Endothelial cell of umbilical vein (primary cell): ENCODE data around the gene PRPF40B. TPM values are rescaled to one million over a fixed set of nuclear protein-coding genes. Genes with fewer than 3 reads are reported as not detected.

Experiments
- BruUV-seq: library from RNA; stranded (reverse); fragments of 400-500 nt; replicated peaks from 2 replicates; lab custom pipeline; 2021; lab: Mats Ljungman, UMichigan
- CTCF ChIA-PET: fragments of 300-600, 350-600 bp; sonication (Branson Sonifier 250); formaldehyde crosslinking; loops from one replicate; lab custom pipeline; 2021; ENCODE audit warnings: antibody characterized with exemption, inconsistent platforms; lab: Charles Lee
- POLR2A ChIA-PET: fragments of 300-600, 350-600 bp; sonication (Branson Sonifier 250); formaldehyde crosslinking; loops from one replicate; lab custom pipeline; 2021; ENCODE audit warnings: antibody characterized with exemption, inconsistent platforms; lab: Charles Lee
- DNase-seq: peaks from one replicate; pipeline ENCODE4 v3.0.0-alpha.2; 2011; ENCODE audit warnings: low read depth, low spot score
- FAIRE-seq: peaks from 2 replicates; lab custom pipeline; 2011; peaks lifted over from hg19 to GRCh38; lab: Jason Lieb, UNC
- H2AFZ ChIP-seq: 2 replicates; pipeline ENCODE4 v1.6.0; 2012; ENCODE audit warnings: low read depth, low read length, control low read depth, inconsistent platforms
- H3K27ac ChIP-seq: 2 replicates; pipeline ENCODE4 v1.5.1; 2011; ENCODE audit warnings: low read depth, mild to moderate bottlenecking, control low read depth, low read length, moderate library complexity; ENCODE audit not compliant: insufficient read depth
- H3K27me3 ChIP-seq, 2 experiments: 2 replicates each; pipeline versions ENCODE4 v1.6.0 to v1.6.1; 2011; ENCODE audit warnings: low read length in 2 of 2, mixed read lengths in 1 of 2; ENCODE audit not compliant: control insufficient read depth in 2 of 2, insufficient read depth in 2 of 2
- H3K36me3 ChIP-seq, 2 experiments: 2 replicates in 1 of 2; 3 replicates in 1 of 2; pipeline ENCODE4 v1.5.1; 2011; ENCODE audit warnings: low read length in 2 of 2, mild to moderate bottlenecking in 1 of 2, moderate library complexity in 1 of 2; ENCODE audit not compliant: control insufficient read depth in 2 of 2, insufficient read depth in 2 of 2; ENCODE audit errors: extremely low read depth in 1 of 2
- H3K4me1 ChIP-seq: 3 replicates; pipeline ENCODE4 v1.5.1; 2011; ENCODE audit warnings: mild to moderate bottlenecking, low read length; ENCODE audit not compliant: control insufficient read depth, insufficient read depth; ENCODE audit errors: extremely low read depth
- H3K4me2 ChIP-seq: 2 replicates; pipeline ENCODE4 v1.6.1; 2011; ENCODE audit warnings: low read length, control low read depth, mixed read lengths; ENCODE audit not compliant: insufficient read depth
- H3K4me3 ChIP-seq, 3 experiments: fragments of 200-600 bp in 1 of 3; sonication (generic), shearing (Covaris generic) in 1 of 3; replicated peaks in 1 of 3; 2 replicates each; pipeline ENCODE4 v1.5.1; 2011 to 2016; ENCODE audit warnings: control low read depth in 3 of 3, low read length in 3 of 3, mild to moderate bottlenecking in 2 of 3, inconsistent platforms in 1 of 3, low read depth in 1 of 3, moderate library complexity in 1 of 3; ENCODE audit not compliant: insufficient read depth in 1 of 3
- H3K79me2 ChIP-seq: 2 replicates; pipeline ENCODE4 v1.6.0; 2012; ENCODE audit warnings: low read length, inconsistent platforms; ENCODE audit not compliant: control insufficient read depth, insufficient read depth
- H3K9ac ChIP-seq: replicated peaks from 2 replicates; pipeline ENCODE3; 2011; ENCODE audit warnings: low read length, control low read depth; ENCODE audit not compliant: insufficient read depth; ENCODE audit errors: extremely low read depth
- H3K9me1 ChIP-seq: replicated peaks from 3 replicates; pipeline ENCODE4 v1.6.0; 2011; ENCODE audit warnings: mild to moderate bottlenecking, low read length; ENCODE audit not compliant: control insufficient read depth, insufficient read depth; ENCODE audit errors: extremely low read depth
- H3K9me3 ChIP-seq: replicated peaks from 2 replicates; pipeline ENCODE4 v1.5.1; 2012; ENCODE audit warnings: low read length, inconsistent platforms; ENCODE audit not compliant: control insufficient read depth, insufficient read depth
- H4K20me1 ChIP-seq: replicated peaks from 2 replicates; pipeline ENCODE3; 2011; ENCODE audit warnings: mild to moderate bottlenecking, low read length; ENCODE audit not compliant: control insufficient read depth, insufficient read depth; ENCODE audit errors: extremely low read depth
- CTCF ChIP-seq, 2 donors: IDR thresholded peaks; 1 replicate in 1 of 2; 2 replicates in 1 of 2; pipeline ENCODE4 v1.5.1; 2011; ENCODE audit warnings: low read length in 2 of 2, mild to moderate bottlenecking in 2 of 2, moderate library complexity in 2 of 2, control low read depth in 1 of 2, inconsistent platforms in 1 of 2, low read depth in 1 of 2; ENCODE audit not compliant: insufficient read depth in 1 of 2; ENCODE audit errors: extremely low read depth in 1 of 2
- EZH2 ChIP-seq: IDR thresholded peaks from 2 replicates; pipeline ENCODE4 v1.6.1; 2012; ENCODE audit warnings: borderline replicate concordance, low read depth, mild to moderate bottlenecking, moderate library complexity, low read length, inconsistent platforms; ENCODE audit not compliant: severe bottlenecking
- FOS ChIP-seq: IDR thresholded peaks from 2 replicates; pipeline ENCODE4 v1.6.1; 2011; ENCODE audit warnings: mild to moderate bottlenecking, low read length, moderate library complexity, borderline replicate concordance; ENCODE audit not compliant: insufficient read depth
- GATA2 ChIP-seq: IDR thresholded peaks from 2 replicates; pipeline ENCODE4 v1.7.0; 2011; ENCODE audit warnings: low read depth, mild to moderate bottlenecking, moderate library complexity, mixed read lengths, low read length; ENCODE audit not compliant: insufficient read length, insufficient read depth
- JUN ChIP-seq: IDR thresholded peaks from 2 replicates; pipeline ENCODE4 v1.6.1; 2011; ENCODE audit warnings: borderline replicate concordance, low read depth; ENCODE audit not compliant: insufficient read length, insufficient read depth
- MAX ChIP-seq: IDR thresholded peaks from 2 replicates; pipeline ENCODE4 v1.6.1; 2011; ENCODE audit not compliant: insufficient read depth, insufficient read length
- MYC ChIP-seq: IDR thresholded peaks from one replicate; pipeline ENCODE4 v1.6.1; 2011; ENCODE audit warnings: mild to moderate bottlenecking, low read depth, low read length
- POLR2A ChIP-seq: IDR thresholded peaks from 2 replicates; pipeline ENCODE4 v1.6.1; 2012; ENCODE audit warnings: low read depth, mild to moderate bottlenecking, control low read depth, low read length
- POLR2AphosphoS5 ChIP-seq: IDR thresholded peaks from 2 replicates; pipeline ENCODE4 v1.6.1; 2012; ENCODE audit warnings: low read depth, mild to moderate bottlenecking, control low read depth, low read length, moderate library complexity; ENCODE audit not compliant: insufficient read depth
- dilution Hi-C: fragments of 300-500 bp; cut with MboI; formaldehyde crosslinking; loops from one replicate; pipeline ENCODE4 v1.15.0; 2019; ENCODE audit warnings: low sequenced_read_pairs; ENCODE audit not compliant: extremely low pct_ligation_motif_present
- intact Hi-C: fragments of 100-400 bp; cut with micrococcal nuclease; formaldehyde crosslinking; loops from one replicate; pipeline ENCODE4 v1.10.0; 2022
- polyA plus RNA-seq, 4 experiments: library from polyadenylated mRNA; depleted of rRNA in 3 of 4; stranded (reverse) in 3 of 4; unstranded in 1 of 4; fragments of >200 nt; gene quantifications; 2 replicates each; pipeline versions ENCODE4 v1.2.1 to v1.2.3, GENCODE V29; 2011 to 2012; ENCODE audit warnings: missing spikeins in 1 of 4
- total RNA-seq: library from RNA; stranded (reverse); gene quantifications from 2 replicates; pipeline ENCODE4 v1.2.3, GENCODE V29; 2021

PRPF40B gene
- total and polyA plus RNA-seq, 2 donors (not counting 3 experiments of a cell fraction or from before 2014, with no cell fraction given) = 5.4 to 9.9 TPM

DNA sequence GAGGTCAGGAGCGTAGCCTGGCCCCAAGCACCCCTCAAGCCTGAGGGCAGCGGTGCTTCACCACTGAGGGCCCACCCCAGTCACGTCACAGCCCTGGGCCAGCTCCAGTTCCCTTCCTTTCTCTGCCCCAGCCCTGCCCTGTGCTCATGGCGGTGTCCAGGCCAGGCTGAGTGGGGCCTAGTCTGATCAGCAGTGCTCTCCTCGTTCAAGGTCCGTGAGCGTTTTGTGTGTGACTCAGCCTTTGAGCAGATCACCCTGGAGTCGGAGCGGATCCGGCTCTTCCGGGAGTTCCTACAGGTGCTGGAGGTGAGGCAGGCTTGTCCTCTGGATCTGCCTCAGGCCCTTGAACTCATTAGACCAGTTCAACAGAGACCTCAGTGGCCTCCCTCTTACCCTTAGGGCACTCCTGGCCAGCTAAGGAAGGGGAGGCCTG, 19.0 kb downstream of the PRPF40B start:
- Histone ChIP-seq H3K27me3 (no peaks in the 10 kb centered on the region), H3K36me3 (peaks cover 24 to 36% of the 10 kb centered on the region in 2 experiments), H3K79me2 (no peaks in the 10 kb centered on the region), H3K9ac (no peak overlapping the region), H3K4me1 (peaks cover 20% of the 10 kb centered on the region), H3K27ac (no peak overlapping the region), H3K4me2 (no peak overlapping the region), H4K20me1 (no peaks in the 10 kb centered on the region), H3K9me1 (no peaks in the 10 kb centered on the region), H2AFZ (no peak overlapping the region), H3K9me3 (no peaks in the 10 kb centered on the region), H3K4me3 (no peak overlapping the region)
- DNase-seq = no peak
- BruUV-seq = no TSS peak
- no peak for FAIRE-seq
- POLR2A ChIA-PET = no interaction called here
- dilution Hi-C loops (no loop called here), intact Hi-C loops (no loop called here)
- CTCF ChIA-PET = interaction anchor here (1.0 to 6.8 kb wide), 3 partner anchors 57 to 120 kb away, joined by 3 to 93 read pairs (median 6); partner anchors contain the start of gene FMNL3
- TF ChIP-seq GATA2 = no peak
- TF ChIP-seq EZH2 = no peak
- no peak for TF ChIP-seq POLR2AphosphoS5
- TF ChIP-seq CTCF (IDR thresholded peaks at IDR 0.05; ENCODE audit: extremely low read depth in 1 of 2, insufficient read depth in 1 of 2, low read depth in 1 of 2, low read length in 2 of 2) = no peak
- TF ChIP-seq FOS = no peak
- no peak for TF ChIP-seq MAX
- no peak for TF ChIP-seq POLR2A
- no peak for TF ChIP-seq JUN
- TF ChIP-seq MYC = no peak
